SK-N-SH (cell line): ENCODE data around the gene SH2D4B.

Experiments
- CHD2 ChIP-seq: fragments of 150-350 bp; IDR thresholded peaks from 2 replicates; pipeline ENCODE4 v1.6.1; 2018; ENCODE audit warnings: low read length; ENCODE audit not compliant: partially characterized antibody
- CTCF ChIP-seq: fragments of 200-600 bp; sonication (generic); IDR thresholded peaks from 2 replicates; pipeline ENCODE4 v1.6.1; 2017; ENCODE audit warnings: antibody characterized with exemption, mild to moderate bottlenecking, moderate library complexity
- EP300 ChIP-seq, 2 experiments: IDR thresholded peaks; 2 replicates each; pipeline versions ENCODE4 v1.4.0 to v1.6.1; 2012; ENCODE audit warnings: borderline replicate concordance in 1 of 2, low read depth in 1 of 2, low read length in 1 of 2
- EZH2phosphoT487 ChIP-seq: fragments of 200-600 bp; sonication (generic); IDR thresholded peaks from 2 replicates; pipeline ENCODE4 v1.6.1; 2017; ENCODE audit warnings: low read depth, mixed run types, mild to moderate bottlenecking, antibody characterized with exemption, moderate library complexity, borderline replicate concordance
- FOXJ3 ChIP-seq: sonication (generic); formaldehyde crosslinking; IDR thresholded peaks from 2 replicates; pipeline ENCODE4 v1.5.1; 2020; ENCODE audit warnings: mild to moderate bottlenecking, missing genetic modification reagents
- GABPA ChIP-seq: IDR thresholded peaks from 2 replicates; pipeline ENCODE4 v1.4.0; 2012; ENCODE audit warnings: low read depth, mild to moderate bottlenecking
- IRF3 ChIP-seq: fragments of 150-350 bp; IDR thresholded peaks from 2 replicates; pipeline ENCODE4 v1.6.1; 2016; ENCODE audit warnings: mild to moderate bottlenecking, low read depth, low read length
- JUND ChIP-seq: IDR thresholded peaks from 2 replicates; pipeline ENCODE4 v1.4.0; 2012
- RCOR1 ChIP-seq: fragments of 150-350 bp; IDR thresholded peaks from 2 replicates; pipeline ENCODE4 v1.6.1; 2017; ENCODE audit warnings: antibody characterized with exemption, low read length
- SIN3A ChIP-seq: IDR thresholded peaks from 2 replicates; pipeline ENCODE4 v1.6.1; 2012; ENCODE audit warnings: low read depth, mild to moderate bottlenecking, low read length, moderate library complexity, borderline replicate concordance
- SMC3 ChIP-seq: IDR thresholded peaks from 2 replicates; pipeline ENCODE4 v1.6.1; 2012; ENCODE audit warnings: low read depth, low read length, improper control_type of control experiment
- YY1 ChIP-seq: IDR thresholded peaks from 2 replicates; pipeline ENCODE4 v1.4.0; 2012; ENCODE audit warnings: low read depth, mild to moderate bottlenecking
- TF ChIP-seq, protein P1 (sequence below): IDR thresholded peaks from 2 replicates; pipeline ENCODE4; 2012

- TF ChIP-seq SMC3 (no peak), CTCF (no peak), EP300 (IDR thresholded peaks at IDR 0.05; ENCODE audit: borderline replicate concordance in 1 of 2, low read depth in 1 of 2, low read length in 1 of 2) (no peak), JUND (no peak), SIN3A (no peak), IRF3 (no peak), GABPA (no peak), FOXJ3 (no peak), EZH2phosphoT487 (no peak), RCOR1 (no peak), YY1 (no peak), CHD2 (no peak)
- TF ChIP-seq, protein P1, sequence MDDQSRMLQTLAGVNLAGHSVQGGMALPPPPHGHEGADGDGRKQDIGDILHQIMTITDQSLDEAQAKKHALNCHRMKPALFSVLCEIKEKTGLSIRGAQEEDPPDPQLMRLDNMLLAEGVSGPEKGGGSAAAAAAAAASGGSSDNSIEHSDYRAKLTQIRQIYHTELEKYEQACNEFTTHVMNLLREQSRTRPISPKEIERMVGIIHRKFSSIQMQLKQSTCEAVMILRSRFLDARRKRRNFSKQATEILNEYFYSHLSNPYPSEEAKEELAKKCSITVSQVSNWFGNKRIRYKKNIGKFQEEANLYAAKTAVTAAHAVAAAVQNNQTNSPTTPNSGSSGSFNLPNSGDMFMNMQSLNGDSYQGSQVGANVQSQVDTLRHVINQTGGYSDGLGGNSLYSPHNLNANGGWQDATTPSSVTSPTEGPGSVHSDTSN = no peak
Observed at GRCh38 chr10:80513106-80513505, 24.6 kb upstream of the SH2D4B start.
